SK-N-SH (cell line): ENCODE measurements around the gene LRCH3. TPM values are rescaled to one million over a fixed set of nuclear protein-coding genes. Genes with fewer than 3 reads are reported as not detected.

Experiments used
- CTCF ChIA-PET: fragments of 300-600, 350-600 bp; formaldehyde crosslinking; extraction: SDS; loops from one replicate; lab custom pipeline; 2021; lab: Yijun Ruan, JAX
- POLR2A ChIA-PET: fragments of 350-600 bp; sonication (Branson Sonifier 250); formaldehyde crosslinking; extraction: SDS; loops from one replicate; lab custom pipeline; 2020; ENCODE audit warnings: antibody characterized with exemption, inconsistent platforms; lab: Yijun Ruan, JAX
- DNase-seq: peaks from one replicate; pipeline ENCODE4 v3.0.0; 2012
- H2AFZ ChIP-seq: fragments of 200-600 bp; sonication (generic); 2 replicates; pipeline ENCODE4 v1.8.1; 2016; ENCODE audit warnings: antibody characterized with exemption, mild to moderate bottlenecking, low read depth
- H3F3A ChIP-seq: fragments of 200-600 bp; sonication (generic); replicated peaks from 2 replicates; pipeline ENCODE3; 2016; ENCODE audit warnings: antibody characterized with exemption, mild to moderate bottlenecking; ENCODE audit not compliant: insufficient read depth
- H3K27ac ChIP-seq, 2 experiments: fragments of 200-500 bp in 1 of 2; fragments of 200-600 bp in 1 of 2; sonication (Bioruptor generic) in 1 of 2; sonication (generic), shearing (Covaris generic) in 1 of 2; 2 replicates each; pipeline versions ENCODE4 v1.5.1 to v1.6.1; 2014 to 2016; ENCODE audit warnings: low read depth in 2 of 2, inconsistent platforms in 1 of 2, low read length in 1 of 2, mild to moderate bottlenecking in 1 of 2, mixed read lengths in 1 of 2
- H3K27me3 ChIP-seq: fragments of 200-600 bp; sonication (generic), shearing (Covaris generic); 2 replicates; pipeline ENCODE4 v1.6.1; 2016; ENCODE audit warnings: mixed run types; ENCODE audit not compliant: insufficient read depth
- H3K36me3 ChIP-seq, 2 experiments: fragments of 200-500 bp in 1 of 2; fragments of 200-600 bp in 1 of 2; sonication (Bioruptor generic) in 1 of 2; sonication (generic) in 1 of 2; replicated peaks in 1 of 2; 2 replicates each; pipeline versions ENCODE3 to v1.5.1; 2014 to 2016; ENCODE audit warnings: low read length in 1 of 2, mild to moderate bottlenecking in 1 of 2; ENCODE audit not compliant: insufficient read depth in 2 of 2, control insufficient read depth in 1 of 2
- H3K4me1 ChIP-seq, 2 experiments: fragments of 200-500 bp in 1 of 2; fragments of 200-600 bp in 1 of 2; sonication (Bioruptor generic) in 1 of 2; sonication (generic), shearing (Covaris generic) in 1 of 2; 2 replicates each; pipeline versions ENCODE4 v1.5.1 to v1.6.1; 2014 to 2016; ENCODE audit warnings: low read depth in 1 of 2, low read length in 1 of 2, mixed run types in 1 of 2; ENCODE audit not compliant: insufficient read depth in 2 of 2, control insufficient read depth in 1 of 2
- H3K4me2 ChIP-seq: fragments of 200-600 bp; sonication (generic), shearing (Covaris generic); 2 replicates; pipeline ENCODE4 v1.6.1; 2017; ENCODE audit warnings: mixed run types
- H3K4me3 ChIP-seq, 2 experiments: fragments of 200-500 bp in 1 of 2; fragments of 200-600 bp in 1 of 2; sonication (Bioruptor generic) in 1 of 2; sonication (generic), shearing (Covaris generic) in 1 of 2; 2 replicates each; pipeline versions ENCODE4 v1.5.1 to v1.8.1; 2014 to 2016; ENCODE audit warnings: low read depth in 2 of 2, inconsistent platforms in 1 of 2, low read length in 1 of 2, mild to moderate bottlenecking in 1 of 2, mixed read lengths in 1 of 2, moderate library complexity in 1 of 2
- H3K79me2 ChIP-seq: fragments of 200-600 bp; sonication (generic); 2 replicates; pipeline ENCODE4 v1.8.1; 2017; ENCODE audit warnings: mild to moderate bottlenecking; ENCODE audit not compliant: insufficient read depth
- H3K9ac ChIP-seq: fragments of 200-600 bp; sonication (generic); 2 replicates; pipeline ENCODE4 v1.6.1; 2017; ENCODE audit warnings: mixed run types
- H3K9me2 ChIP-seq: fragments of 200-600 bp; sonication (generic); 2 replicates; pipeline ENCODE4 v1.6.1; 2017; ENCODE audit warnings: mixed run types
- H3K9me3 ChIP-seq: fragments of 200-600 bp; sonication (generic); 2 replicates; pipeline ENCODE4 v1.6.1; 2017; ENCODE audit warnings: mixed run types, mild to moderate bottlenecking, moderate library complexity
- H4K20me1 ChIP-seq: fragments of 200-600 bp; sonication (generic); 2 replicates; pipeline ENCODE4 v1.6.1; 2017; ENCODE audit warnings: mild to moderate bottlenecking, mixed run types; ENCODE audit not compliant: insufficient read depth
- CTCF ChIP-seq: fragments of 200-600 bp; sonication (generic); IDR thresholded peaks from 2 replicates; pipeline ENCODE4 v1.6.1; 2017; ENCODE audit warnings: antibody characterized with exemption, mild to moderate bottlenecking, moderate library complexity
- GABPA ChIP-seq: IDR thresholded peaks from 2 replicates; pipeline ENCODE4 v1.4.0; 2012; ENCODE audit warnings: low read depth, mild to moderate bottlenecking
- JUND ChIP-seq: IDR thresholded peaks from 2 replicates; pipeline ENCODE4 v1.4.0; 2012
- NRF1 ChIP-seq: IDR thresholded peaks from 2 replicates; pipeline ENCODE4 v1.6.1; 2012; ENCODE audit warnings: low read depth, mild to moderate bottlenecking, low read length
- RAD21 ChIP-seq: IDR thresholded peaks from 2 replicates; pipeline ENCODE4 v1.6.1; 2012; ENCODE audit warnings: mild to moderate bottlenecking, low read length
- RCOR1 ChIP-seq: fragments of 150-350 bp; IDR thresholded peaks from 2 replicates; pipeline ENCODE4 v1.6.1; 2017; ENCODE audit warnings: antibody characterized with exemption, low read length
- RFX5 ChIP-seq: IDR thresholded peaks from 2 replicates; pipeline ENCODE4 v1.6.1; 2012; ENCODE audit warnings: mild to moderate bottlenecking, improper control_type of control experiment, low read length
- TCF12 ChIP-seq: IDR thresholded peaks from 2 replicates; pipeline ENCODE4 v1.4.0; 2012
- USF2 ChIP-seq: fragments of 150-350 bp; IDR thresholded peaks from 2 replicates; pipeline ENCODE4 v1.6.1; 2017; ENCODE audit warnings: antibody characterized with exemption, low read length, low read depth, borderline replicate concordance
- YY1 ChIP-seq: IDR thresholded peaks from 2 replicates; pipeline ENCODE4 v1.4.0; 2012; ENCODE audit warnings: low read depth, mild to moderate bottlenecking
- WGBS: methylation state at CpG from one replicate; pipeline ENCODE4 v1.1.6; 2017; ENCODE audit warnings: low lambda C conversion rate; 5-methylcytosine and 5-hydroxymethylcytosine counted together
- polyA plus RNA-seq, 3 experiments: library from polyadenylated mRNA; depleted of rRNA; stranded (reverse); fragments of >200 nt; gene quantifications; 2 replicates each; pipeline ENCODE4 v1.2.3, GENCODE V29; 2012
- TF ChIP-seq, protein P1 (sequence below): IDR thresholded peaks from 2 replicates; pipeline ENCODE4; 2012

The LRCH3 gene
- polyA plus RNA-seq, 1 of the 3 experiments (the other 2 are of a cell fraction) = 22.6 TPM

- Histone ChIP-seq H3K9me2 (no peaks in the 10 kb centered on the region), H3K79me2 (no peaks in the 10 kb centered on the region), H3K27me3 (no peaks in the 10 kb centered on the region), H3K4me2 (no peak overlapping the region), H3K36me3 (peaks cover 50 to 79% of the 10 kb centered on the region in 2 experiments), H3K9me3 (no peaks in the 10 kb centered on the region), H3F3A (no peaks in the 10 kb centered on the region), H3K9ac (no peak overlapping the region), H3K4me1 (no peaks in the 10 kb centered on the region), H3K4me3 (no peak overlapping the region), H3K27ac (no peak overlapping the region), H4K20me1 (no peaks in the 10 kb centered on the region), H2AFZ (no peak overlapping the region)
- CTCF ChIA-PET = interaction anchor here (1.1 kb wide), 1 partner anchor 65 kb away, joined by 3 read pairs; no protein-coding TSS in a partner anchor
- TF ChIP-seq GABPA (no peak), RAD21 (no peak), JUND (no peak), RFX5 (no peak), RCOR1 (no peak)
- no peak for DNase-seq
- 91% methylated on average over 5 of the region's 5 CpGs for WGBS
- POLR2A ChIA-PET = no interaction called here
Measured at GRCh38 chr3:197841789-197842188, 50.7 kb downstream of the LRCH3 start.

- no peak for TF ChIP-seq USF2
- TF ChIP-seq NRF1 = no peak
- TF ChIP-seq YY1 = no peak
- no peak for TF ChIP-seq CTCF
- TF ChIP-seq, protein P1, sequence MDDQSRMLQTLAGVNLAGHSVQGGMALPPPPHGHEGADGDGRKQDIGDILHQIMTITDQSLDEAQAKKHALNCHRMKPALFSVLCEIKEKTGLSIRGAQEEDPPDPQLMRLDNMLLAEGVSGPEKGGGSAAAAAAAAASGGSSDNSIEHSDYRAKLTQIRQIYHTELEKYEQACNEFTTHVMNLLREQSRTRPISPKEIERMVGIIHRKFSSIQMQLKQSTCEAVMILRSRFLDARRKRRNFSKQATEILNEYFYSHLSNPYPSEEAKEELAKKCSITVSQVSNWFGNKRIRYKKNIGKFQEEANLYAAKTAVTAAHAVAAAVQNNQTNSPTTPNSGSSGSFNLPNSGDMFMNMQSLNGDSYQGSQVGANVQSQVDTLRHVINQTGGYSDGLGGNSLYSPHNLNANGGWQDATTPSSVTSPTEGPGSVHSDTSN = no peak
- no peak for TF ChIP-seq TCF12
- TF ChIP-seq, all 33 proteins: peak for 0
- Histone ChIP-seq H3K27ac (no peak overlapping the region), H4K20me1 (no peaks in the 10 kb centered on the region), H3K9ac (no peak overlapping the region), H3K9me3 (no peaks in the 10 kb centered on the region), H3K9me2 (no peaks in the 10 kb centered on the region), H3K4me1 (no peaks in the 10 kb centered on the region; a peak in 1 of 4 replicates), H3K36me3 (peaks cover 66 to 82% of the 10 kb centered on the region in 2 experiments), H3K4me3 (no peak overlapping the region), H3K79me2 (no peaks in the 10 kb centered on the region), H2AFZ (no peak overlapping the region), H3K27me3 (no peaks in the 10 kb centered on the region), H3K4me2 (no peak overlapping the region), H3F3A (peaks cover 4% of the 10 kb centered on the region)
- WGBS = 96% methylated on average over 3 of the region's 3 CpGs
- DNase-seq = no peak
- CTCF ChIA-PET = interaction anchor here (0.8 kb wide), 1 partner anchor 18 kb away, joined by 3 read pairs; no protein-coding TSS in a partner anchor
- POLR2A ChIA-PET = no interaction called here
Measured at GRCh38 chr3:197846491-197846890, 55.4 kb downstream of the LRCH3 start.
